ENCODE data around the gene CEP290. TPM values are rescaled to one million over a fixed set of nuclear protein-coding genes. Genes with fewer than 3 reads are reported as not detected.

CEP290 gene
- polyA plus RNA-seq, 4 donors, result 1.9 to 13.6 (median 3.4) TPM

- no peak for FAIRE-seq
- Histone ChIP-seq H3K27me3 (ENCODE audit: control insufficient read depth in 3 of 3, insufficient read depth in 3 of 3, low read length in 3 of 3) (no peaks in the 10 kb centered on the region), H3K4me1 (ENCODE audit: control insufficient read depth in 3 of 3, insufficient read depth in 2 of 3, low read depth in 1 of 3, low read length in 2 of 3) (no peaks in the 10 kb centered on the region), H3K36me3 (ENCODE audit: control insufficient read depth in 3 of 3, insufficient read depth in 2 of 3, low read depth in 1 of 3, low read length in 3 of 3) (no peaks in the 10 kb centered on the region), H3K4me3 (ENCODE audit: low read depth in 1 of 3, low read length in 3 of 3) (no peak overlapping the region), H3K27ac (ENCODE audit: low read depth in 1 of 3, low read length in 2 of 3) (no peak overlapping the region), H3K9me3 (ENCODE audit: control insufficient read depth in 2 of 2, insufficient read depth in 1 of 2, low read depth in 1 of 2, low read length in 1 of 2) (no peaks in the 10 kb centered on the region)
- WGBS, 3 donors, result 76 to 89% (median 79%) methylated on average over 1 of the region's 1 CpG
- no peak for DNase-seq
Measured at GRCh38 chr12:88026196-88026595, 115.7 kb downstream of the CEP290 start.

DNA sequence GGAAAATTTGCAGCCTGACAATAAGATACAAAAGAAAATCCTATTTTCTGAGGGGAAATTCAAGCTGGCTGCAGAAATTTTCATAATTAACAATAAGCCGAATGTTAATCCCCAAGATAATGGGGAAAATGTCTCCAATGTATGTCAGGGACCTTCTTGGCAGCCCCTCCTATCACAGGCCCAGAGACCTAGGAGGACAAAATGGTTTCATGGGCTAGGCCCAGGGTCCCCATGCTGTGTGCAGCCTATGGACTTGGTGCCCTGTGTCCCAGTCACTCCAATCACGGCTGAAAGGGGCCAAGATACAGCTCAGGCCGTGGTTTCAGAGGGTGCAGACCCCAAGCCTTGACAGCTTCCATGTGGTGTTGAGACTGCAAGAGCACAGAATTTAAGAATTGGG is 123.9 kb downstream of the CEP290 start:
- DNase-seq (no peak), FAIRE-seq (no peak)
- Histone ChIP-seq H3K9me3 (ENCODE audit: control insufficient read depth in 2 of 2, insufficient read depth in 1 of 2, low read depth in 1 of 2, low read length in 1 of 2) (peaks cover 0 to 18% of the 10 kb centered on the region in 2 donors), H3K4me1 (ENCODE audit: control insufficient read depth in 3 of 3, insufficient read depth in 2 of 3, low read depth in 1 of 3, low read length in 2 of 3) (no peaks in the 10 kb centered on the region), H3K4me3 (ENCODE audit: low read depth in 1 of 3, low read length in 3 of 3) (no peak overlapping the region), H3K27me3 (ENCODE audit: control insufficient read depth in 3 of 3, insufficient read depth in 3 of 3, low read length in 3 of 3) (no peaks in the 10 kb centered on the region), H3K36me3 (ENCODE audit: control insufficient read depth in 3 of 3, insufficient read depth in 2 of 3, low read depth in 1 of 3, low read length in 3 of 3) (no peaks in the 10 kb centered on the region), H3K27ac (ENCODE audit: low read depth in 1 of 3, low read length in 2 of 3) (no peak overlapping the region)
- WGBS, 3 donors, result 64 to 73% (median 72%) methylated on average over 3 of the region's 3 CpGs

DNA sequence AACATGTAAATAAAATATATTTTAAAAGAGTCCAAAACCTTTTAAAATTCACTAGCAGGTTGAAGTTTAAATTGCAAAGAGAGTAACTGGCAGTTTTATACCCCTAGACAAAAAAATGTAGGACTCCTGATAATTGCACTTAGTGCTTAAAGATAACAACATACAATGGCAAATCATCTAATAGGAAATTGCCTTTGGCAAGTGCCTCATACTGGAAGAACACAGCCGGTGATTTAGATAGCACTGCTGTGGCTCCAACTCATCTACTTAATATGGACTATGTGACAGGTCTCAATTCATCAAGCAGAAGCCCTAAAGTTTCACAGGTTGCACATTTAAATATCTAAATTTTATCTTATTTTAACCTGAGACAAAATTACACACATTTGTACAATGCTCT is 126.1 kb downstream of the CEP290 start:
- no peaks in the 10 kb centered on the region for H3K4me1 ChIP-seq (ENCODE audit: control insufficient read depth in 3 of 3, insufficient read depth in 2 of 3, low read depth in 1 of 3, low read length in 2 of 3)
- H3K27me3 ChIP-seq (ENCODE audit: control insufficient read depth in 3 of 3, insufficient read depth in 3 of 3, low read length in 3 of 3), result no peaks in the 10 kb centered on the region
- H3K36me3 ChIP-seq (ENCODE audit: control insufficient read depth in 3 of 3, insufficient read depth in 2 of 3, low read depth in 1 of 3, low read length in 3 of 3), result no peaks in the 10 kb centered on the region
- WGBS, 3 donors, result 16 to 34% (median 28%) methylated on average over 1 of the region's 1 CpG
- FAIRE-seq (no peak), DNase-seq (no peak)
- H3K9me3 ChIP-seq (ENCODE audit: control insufficient read depth in 2 of 2, insufficient read depth in 1 of 2, low read depth in 1 of 2, low read length in 1 of 2), result peaks cover 0 to 18% of the 10 kb centered on the region in 2 donors
- H3K4me3 ChIP-seq (ENCODE audit: low read depth in 1 of 3, low read length in 3 of 3), result no peak overlapping the region
- no peak overlapping the region for H3K27ac ChIP-seq (ENCODE audit: low read depth in 1 of 3, low read length in 2 of 3)

- H3K4me3 ChIP-seq (ENCODE audit: low read depth in 1 of 3, low read length in 3 of 3), result no peak overlapping the region
- 68 to 75% (median 68%) methylated on average over 5 of the region's 5 CpGs for WGBS, 3 donors
- H3K4me1 ChIP-seq (ENCODE audit: control insufficient read depth in 3 of 3, insufficient read depth in 2 of 3, low read depth in 1 of 3, low read length in 2 of 3), result no peaks in the 10 kb centered on the region
- FAIRE-seq (no peak), DNase-seq (no peak)
- H3K27ac ChIP-seq (ENCODE audit: low read depth in 1 of 3, low read length in 2 of 3), result no peak overlapping the region
- no peaks in the 10 kb centered on the region for H3K27me3 ChIP-seq (ENCODE audit: control insufficient read depth in 3 of 3, insufficient read depth in 3 of 3, low read length in 3 of 3)
- no peaks in the 10 kb centered on the region for H3K36me3 ChIP-seq (ENCODE audit: control insufficient read depth in 3 of 3, insufficient read depth in 2 of 3, low read depth in 1 of 3, low read length in 3 of 3)
- H3K9me3 ChIP-seq (ENCODE audit: control insufficient read depth in 2 of 2, insufficient read depth in 1 of 2, low read depth in 1 of 2, low read length in 1 of 2), result no peaks in the 10 kb centered on the region
Measured at GRCh38 chr12:88011755-88012154, 130.1 kb downstream of the CEP290 start.

DNA sequence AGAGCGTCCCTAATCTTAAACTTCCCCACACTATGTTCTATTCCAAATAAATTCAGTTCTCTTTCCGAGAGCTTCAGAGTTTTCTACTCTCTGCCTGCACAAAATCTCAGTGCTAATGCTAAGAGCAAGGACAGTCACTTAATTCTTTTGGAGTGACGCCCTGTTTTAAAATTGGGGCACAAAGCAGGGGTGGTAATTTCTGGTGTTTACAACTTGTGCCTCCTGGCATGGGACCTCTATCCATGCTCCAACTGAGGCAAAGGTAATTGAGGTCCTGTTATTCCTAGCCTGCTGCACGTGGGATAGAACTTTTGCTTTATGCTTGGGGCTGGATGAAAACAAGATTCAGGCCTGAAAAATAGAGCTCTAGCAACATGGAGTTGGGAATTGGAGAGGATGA is 135.5 kb downstream of the CEP290 start:
- H3K4me3 ChIP-seq (ENCODE audit: low read depth in 1 of 3, low read length in 3 of 3), result no peak overlapping the region
- WGBS, 3 donors, result 82 to 88% (median 83%) methylated on average over 4 of the region's 4 CpGs
- H3K4me1 ChIP-seq (ENCODE audit: control insufficient read depth in 3 of 3, insufficient read depth in 2 of 3, low read depth in 1 of 3, low read length in 2 of 3), result no peaks in the 10 kb centered on the region
- H3K36me3 ChIP-seq (ENCODE audit: control insufficient read depth in 3 of 3, insufficient read depth in 2 of 3, low read depth in 1 of 3, low read length in 3 of 3), result no peaks in the 10 kb centered on the region
- FAIRE-seq (no peak), DNase-seq (no peak)
- H3K27ac ChIP-seq (ENCODE audit: low read depth in 1 of 3, low read length in 2 of 3), result no peak overlapping the region
- no peaks in the 10 kb centered on the region for H3K9me3 ChIP-seq (ENCODE audit: control insufficient read depth in 2 of 2, insufficient read depth in 1 of 2, low read depth in 1 of 2, low read length in 1 of 2)
- no peaks in the 10 kb centered on the region for H3K27me3 ChIP-seq (ENCODE audit: control insufficient read depth in 3 of 3, insufficient read depth in 3 of 3, low read length in 3 of 3)

DNA sequence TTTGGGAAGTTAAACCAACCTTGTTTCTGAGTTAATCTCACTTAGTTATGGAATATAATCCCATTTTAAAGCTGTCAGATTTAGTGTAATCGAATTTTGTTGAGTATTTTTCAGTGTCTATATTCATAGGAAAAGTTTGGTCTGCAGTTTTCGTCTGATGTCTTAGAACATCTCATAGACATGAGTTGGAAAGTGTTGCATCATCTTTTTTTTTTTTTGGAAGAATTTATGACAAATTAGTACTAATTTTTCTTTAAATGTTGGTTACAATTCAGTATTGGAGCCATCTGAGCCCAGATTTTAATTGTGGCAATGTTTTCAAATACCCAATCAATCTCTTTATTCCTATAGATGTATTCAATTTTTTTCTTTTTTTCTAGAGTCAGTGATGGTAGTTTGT is 140.6 kb downstream of the CEP290 start:
- FAIRE-seq, result no peak

More for the DNA sequence above, 140.6 kb downstream of the CEP290 start:
- WGBS, 3 donors, result 80 to 82% (median 80%) methylated on average over 2 of the region's 2 CpGs
- no peaks in the 10 kb centered on the region for H3K27me3 ChIP-seq (ENCODE audit: control insufficient read depth in 3 of 3, insufficient read depth in 3 of 3, low read length in 3 of 3)
- H3K9me3 ChIP-seq (ENCODE audit: control insufficient read depth in 2 of 2, insufficient read depth in 1 of 2, low read depth in 1 of 2, low read length in 1 of 2), result no peaks in the 10 kb centered on the region
- H3K4me1 ChIP-seq (ENCODE audit: control insufficient read depth in 3 of 3, insufficient read depth in 2 of 3, low read depth in 1 of 3, low read length in 2 of 3), result no peaks in the 10 kb centered on the region
- H3K36me3 ChIP-seq (ENCODE audit: control insufficient read depth in 3 of 3, insufficient read depth in 2 of 3, low read depth in 1 of 3, low read length in 3 of 3), result no peaks in the 10 kb centered on the region
- DNase-seq, result no peak
- no peak overlapping the region for H3K27ac ChIP-seq (ENCODE audit: low read depth in 1 of 3, low read length in 2 of 3)
- no peak overlapping the region for H3K4me3 ChIP-seq (ENCODE audit: low read depth in 1 of 3, low read length in 3 of 3)

Other genes starting within 250 kb of the CEP290 start
- under 1 TPM in 1 of 4 donors, not detected in 3; 0.04 TPM for gene C12orf50, start 112.7 kb downstream of the CEP290 start, polyA plus RNA-seq
- gene TMTC3, start 219 bp upstream of the CEP290 start, polyA plus RNA-seq, result 10 to 100 TPM in 1 of 4 donors, 1 to 10 TPM in 3; 1.9 to 15.1 (median 3.3) TPM